Endothelial cell of umbilical vein (primary cell): ENCODE measurements around the gene PTBP2. TPM values are rescaled to one million over a fixed set of nuclear protein-coding genes. Genes with fewer than 3 reads are reported as not detected.

Experiments used
- BruUV-seq: library from RNA; stranded (reverse); fragments of 400-500 nt; replicated peaks from 2 replicates; lab custom pipeline; 2021; lab: Mats Ljungman, UMichigan
- CTCF ChIA-PET: fragments of 300-600, 350-600 bp; sonication (Branson Sonifier 250); formaldehyde crosslinking; loops from one replicate; lab custom pipeline; 2021; ENCODE audit warnings: antibody characterized with exemption, inconsistent platforms; lab: Charles Lee
- POLR2A ChIA-PET: fragments of 300-600, 350-600 bp; sonication (Branson Sonifier 250); formaldehyde crosslinking; loops from one replicate; lab custom pipeline; 2021; ENCODE audit warnings: antibody characterized with exemption, inconsistent platforms; lab: Charles Lee
- DNase-seq: peaks from one replicate; pipeline ENCODE4 v3.0.0-alpha.2; 2011; ENCODE audit warnings: low read depth, low spot score
- FAIRE-seq: peaks from 2 replicates; lab custom pipeline; 2011; peaks lifted over from hg19 to GRCh38; lab: Jason Lieb, UNC
- H2AFZ ChIP-seq: 2 replicates; pipeline ENCODE4 v1.6.0; 2012; ENCODE audit warnings: low read depth, low read length, control low read depth, inconsistent platforms
- H3K27ac ChIP-seq: 2 replicates; pipeline ENCODE4 v1.5.1; 2011; ENCODE audit warnings: low read depth, mild to moderate bottlenecking, control low read depth, low read length, moderate library complexity; ENCODE audit not compliant: insufficient read depth
- H3K27me3 ChIP-seq, 2 experiments: 2 replicates each; pipeline versions ENCODE4 v1.6.0 to v1.6.1; 2011; ENCODE audit warnings: low read length in 2 of 2, mixed read lengths in 1 of 2; ENCODE audit not compliant: control insufficient read depth in 2 of 2, insufficient read depth in 2 of 2
- H3K36me3 ChIP-seq, 2 experiments: 2 replicates in 1 of 2; 3 replicates in 1 of 2; pipeline ENCODE4 v1.5.1; 2011; ENCODE audit warnings: low read length in 2 of 2, mild to moderate bottlenecking in 1 of 2, moderate library complexity in 1 of 2; ENCODE audit not compliant: control insufficient read depth in 2 of 2, insufficient read depth in 2 of 2; ENCODE audit errors: extremely low read depth in 1 of 2
- H3K4me1 ChIP-seq: 3 replicates; pipeline ENCODE4 v1.5.1; 2011; ENCODE audit warnings: mild to moderate bottlenecking, low read length; ENCODE audit not compliant: control insufficient read depth, insufficient read depth; ENCODE audit errors: extremely low read depth
- H3K4me2 ChIP-seq: 2 replicates; pipeline ENCODE4 v1.6.1; 2011; ENCODE audit warnings: low read length, control low read depth, mixed read lengths; ENCODE audit not compliant: insufficient read depth
- H3K4me3 ChIP-seq, 3 experiments: fragments of 200-600 bp in 1 of 3; sonication (generic), shearing (Covaris generic) in 1 of 3; replicated peaks in 1 of 3; 2 replicates each; pipeline ENCODE4 v1.5.1; 2011 to 2016; ENCODE audit warnings: control low read depth in 3 of 3, low read length in 3 of 3, mild to moderate bottlenecking in 2 of 3, inconsistent platforms in 1 of 3, low read depth in 1 of 3, moderate library complexity in 1 of 3; ENCODE audit not compliant: insufficient read depth in 1 of 3
- H3K79me2 ChIP-seq: 2 replicates; pipeline ENCODE4 v1.6.0; 2012; ENCODE audit warnings: low read length, inconsistent platforms; ENCODE audit not compliant: control insufficient read depth, insufficient read depth
- H3K9ac ChIP-seq: replicated peaks from 2 replicates; pipeline ENCODE3; 2011; ENCODE audit warnings: low read length, control low read depth; ENCODE audit not compliant: insufficient read depth; ENCODE audit errors: extremely low read depth
- H3K9me1 ChIP-seq: replicated peaks from 3 replicates; pipeline ENCODE4 v1.6.0; 2011; ENCODE audit warnings: mild to moderate bottlenecking, low read length; ENCODE audit not compliant: control insufficient read depth, insufficient read depth; ENCODE audit errors: extremely low read depth
- H3K9me3 ChIP-seq: replicated peaks from 2 replicates; pipeline ENCODE4 v1.5.1; 2012; ENCODE audit warnings: low read length, inconsistent platforms; ENCODE audit not compliant: control insufficient read depth, insufficient read depth
- H4K20me1 ChIP-seq: replicated peaks from 2 replicates; pipeline ENCODE3; 2011; ENCODE audit warnings: mild to moderate bottlenecking, low read length; ENCODE audit not compliant: control insufficient read depth, insufficient read depth; ENCODE audit errors: extremely low read depth
- CTCF ChIP-seq, 2 donors: IDR thresholded peaks; 1 replicate in 1 of 2; 2 replicates in 1 of 2; pipeline ENCODE4 v1.5.1; 2011; ENCODE audit warnings: low read length in 2 of 2, mild to moderate bottlenecking in 2 of 2, moderate library complexity in 2 of 2, control low read depth in 1 of 2, inconsistent platforms in 1 of 2, low read depth in 1 of 2; ENCODE audit not compliant: insufficient read depth in 1 of 2; ENCODE audit errors: extremely low read depth in 1 of 2
- EZH2 ChIP-seq: IDR thresholded peaks from 2 replicates; pipeline ENCODE4 v1.6.1; 2012; ENCODE audit warnings: borderline replicate concordance, low read depth, mild to moderate bottlenecking, moderate library complexity, low read length, inconsistent platforms; ENCODE audit not compliant: severe bottlenecking
- FOS ChIP-seq: IDR thresholded peaks from 2 replicates; pipeline ENCODE4 v1.6.1; 2011; ENCODE audit warnings: mild to moderate bottlenecking, low read length, moderate library complexity, borderline replicate concordance; ENCODE audit not compliant: insufficient read depth
- GATA2 ChIP-seq: IDR thresholded peaks from 2 replicates; pipeline ENCODE4 v1.7.0; 2011; ENCODE audit warnings: low read depth, mild to moderate bottlenecking, moderate library complexity, mixed read lengths, low read length; ENCODE audit not compliant: insufficient read length, insufficient read depth
- JUN ChIP-seq: IDR thresholded peaks from 2 replicates; pipeline ENCODE4 v1.6.1; 2011; ENCODE audit warnings: borderline replicate concordance, low read depth; ENCODE audit not compliant: insufficient read length, insufficient read depth
- MAX ChIP-seq: IDR thresholded peaks from 2 replicates; pipeline ENCODE4 v1.6.1; 2011; ENCODE audit not compliant: insufficient read depth, insufficient read length
- MYC ChIP-seq: IDR thresholded peaks from one replicate; pipeline ENCODE4 v1.6.1; 2011; ENCODE audit warnings: mild to moderate bottlenecking, low read depth, low read length
- POLR2A ChIP-seq: IDR thresholded peaks from 2 replicates; pipeline ENCODE4 v1.6.1; 2012; ENCODE audit warnings: low read depth, mild to moderate bottlenecking, control low read depth, low read length
- POLR2AphosphoS5 ChIP-seq: IDR thresholded peaks from 2 replicates; pipeline ENCODE4 v1.6.1; 2012; ENCODE audit warnings: low read depth, mild to moderate bottlenecking, control low read depth, low read length, moderate library complexity; ENCODE audit not compliant: insufficient read depth
- dilution Hi-C: fragments of 300-500 bp; cut with MboI; formaldehyde crosslinking; loops from one replicate; pipeline ENCODE4 v1.15.0; 2019; ENCODE audit warnings: low sequenced_read_pairs; ENCODE audit not compliant: extremely low pct_ligation_motif_present
- intact Hi-C: fragments of 100-400 bp; cut with micrococcal nuclease; formaldehyde crosslinking; loops from one replicate; pipeline ENCODE4 v1.10.0; 2022
- polyA plus RNA-seq, 4 experiments: library from polyadenylated mRNA; depleted of rRNA in 3 of 4; stranded (reverse) in 3 of 4; unstranded in 1 of 4; fragments of >200 nt; gene quantifications; 2 replicates each; pipeline versions ENCODE4 v1.2.1 to v1.2.3, GENCODE V29; 2011 to 2012; ENCODE audit warnings: missing spikeins in 1 of 4
- total RNA-seq: library from RNA; stranded (reverse); gene quantifications from 2 replicates; pipeline ENCODE4 v1.2.3, GENCODE V29; 2021

Gene PTBP2
- total and polyA plus RNA-seq, 2 donors (not counting 3 experiments of a cell fraction or from before 2014, with no cell fraction given), result 7.7 to 27.0 TPM

- FAIRE-seq, result no peak
- Histone ChIP-seq H3K4me2 (no peak overlapping the region), H4K20me1 (no peaks in the 10 kb centered on the region), H3K36me3 (no peaks in the 10 kb centered on the region), H2AFZ (no peak overlapping the region), H3K9me3 (no peaks in the 10 kb centered on the region), H3K9ac (no peak overlapping the region), H3K27me3 (no peaks in the 10 kb centered on the region), H3K27ac (no peak overlapping the region), H3K4me1 (no peaks in the 10 kb centered on the region), H3K4me3 (no peak overlapping the region), H3K79me2 (no peaks in the 10 kb centered on the region), H3K9me1 (no peaks in the 10 kb centered on the region)
- ChIA-PET POLR2A (interaction anchor here (0.7 kb wide), 1 partner anchor 47 kb away, joined by 4 read pairs; no protein-coding TSS in a partner anchor), CTCF (interaction anchor here (1.4 kb wide), 1 partner anchor 26 kb away, joined by 3 read pairs; no protein-coding TSS in a partner anchor)
- no peak for TF ChIP-seq POLR2AphosphoS5
- no peak for TF ChIP-seq EZH2
- TF ChIP-seq GATA2, result no peak
- no peak for TF ChIP-seq FOS
- no peak for TF ChIP-seq MAX
- TF ChIP-seq CTCF (IDR thresholded peaks at IDR 0.05; ENCODE audit: extremely low read depth in 1 of 2, insufficient read depth in 1 of 2, low read depth in 1 of 2, low read length in 2 of 2), result no peak
- TF ChIP-seq MYC, result no peak
- no peak for TF ChIP-seq POLR2A
- TF ChIP-seq JUN, result no peak
- dilution Hi-C loops, result no loop called here
- intact Hi-C loops, result no loop called here
- peak; percentile 26 for DNase-seq
- no TSS peak for BruUV-seq
These were observed 113.4 kb downstream of the PTBP2 start for GRCh38 chr1:96834986-96835385.
